Neural cell (in vitro differentiated cells): Measurements from ENCODE around the gene AS3MT. TPM values are rescaled to one million over a fixed set of nuclear protein-coding genes. Genes with fewer than 3 reads are reported as not detected.

Source experiments
- H2AFZ ChIP-seq: fragments of 200-600, 300-800 bp; sonication (generic), shearing (Covaris generic); 2 replicates; pipeline ENCODE4 v1.6.0; 2014; ENCODE audit warnings: low read depth, mild to moderate bottlenecking, antibody characterized with exemption, low read length, moderate library complexity
- H3F3A ChIP-seq: fragments of 200-600 bp; shearing (Covaris generic); 2 replicates; pipeline ENCODE4 v1.6.1; 2016; ENCODE audit warnings: mild to moderate bottlenecking, moderate library complexity, mixed read lengths, antibody characterized with exemption, low read length; ENCODE audit not compliant: insufficient read depth, poor library complexity, severe bottlenecking
- H3K27ac ChIP-seq: fragments of 200-600, 300-800 bp; sonication (generic), shearing (Covaris generic); 2 replicates; pipeline ENCODE4 v1.5.1; 2014; ENCODE audit warnings: mild to moderate bottlenecking, low read length, moderate library complexity
- H3K27me3 ChIP-seq: fragments of 300-800, 200-600 bp; sonication (generic), shearing (Covaris generic); 2 replicates; pipeline ENCODE4 v1.6.0; 2014; ENCODE audit warnings: mild to moderate bottlenecking, low read depth, low read length, moderate library complexity; ENCODE audit not compliant: insufficient read depth
- H3K36me3 ChIP-seq: fragments of 300-800, 200-600 bp; sonication (generic), shearing (Covaris generic); 2 replicates; pipeline ENCODE4 v1.5.1; 2014; ENCODE audit warnings: mild to moderate bottlenecking, antibody characterized with exemption, low read length, moderate library complexity; ENCODE audit not compliant: insufficient read depth
- H3K4me2 ChIP-seq: fragments of 300-800, 200-600 bp; sonication (generic), shearing (Covaris generic); 2 replicates; pipeline ENCODE4 v1.6.0; 2014; ENCODE audit warnings: mild to moderate bottlenecking, low read length
- H3K4me3 ChIP-seq: fragments of 300-800, 200-600 bp; sonication (generic), shearing (Covaris generic); 2 replicates; pipeline ENCODE4 v1.5.1; 2014; ENCODE audit warnings: mild to moderate bottlenecking, low read length, moderate library complexity
- H3K79me2 ChIP-seq: fragments of 200-600 bp; shearing (Covaris generic); replicated peaks from 2 replicates; pipeline ENCODE4 v1.6.0; 2014; ENCODE audit warnings: mild to moderate bottlenecking, low read length, moderate library complexity; ENCODE audit not compliant: insufficient read depth
- H3K9ac ChIP-seq: fragments of 300-800, 200-600 bp; sonication (generic), shearing (Covaris generic); 2 replicates; pipeline ENCODE4 v1.6.1; 2016; ENCODE audit warnings: mild to moderate bottlenecking, low read length, mixed read lengths
- H3K9me2 ChIP-seq: fragments of 200-600 bp; shearing (Covaris generic); 2 replicates; pipeline ENCODE4 v1.6.1; 2016; ENCODE audit warnings: mild to moderate bottlenecking, low read length, mixed read lengths; ENCODE audit not compliant: insufficient read depth
- H3K9me3 ChIP-seq: fragments of 200-600, 300-800 bp; sonication (generic), shearing (Covaris generic); 2 replicates; pipeline ENCODE4 v1.6.1; 2016; ENCODE audit warnings: mild to moderate bottlenecking, mixed run types, low read length, moderate library complexity, mixed read lengths
- H4K20me1 ChIP-seq: fragments of 200-600 bp; shearing (Covaris generic); 2 replicates; pipeline ENCODE4 v1.6.1; 2016; ENCODE audit warnings: mild to moderate bottlenecking, mixed run types; ENCODE audit not compliant: insufficient read depth
- EP300 ChIP-seq: fragments of 450-650 bp; conservative IDR thresholded peaks from 2 replicates; pipeline ENCODE4 v1.6.1; 2014; ENCODE audit warnings: antibody characterized with exemption, mild to moderate bottlenecking, moderate library complexity; ENCODE audit not compliant: poor library complexity, severe bottlenecking
- EZH2 ChIP-seq: fragments of 200-600, 300-800 bp; shearing (Covaris generic), sonication (generic); IDR thresholded peaks from 2 replicates; pipeline ENCODE4 v1.6.1; 2014; ENCODE audit warnings: antibody characterized with exemption, low read length, borderline replicate concordance, mild to moderate bottlenecking; ENCODE audit not compliant: insufficient read depth, poor library complexity, severe bottlenecking
- MXI1 ChIP-seq: fragments of 450-650 bp; conservative IDR thresholded peaks from 2 replicates; pipeline ENCODE4 v1.6.1; 2014; ENCODE audit warnings: antibody characterized with exemption, mild to moderate bottlenecking; ENCODE audit not compliant: poor library complexity, severe bottlenecking
- POLR2AphosphoS5 ChIP-seq: IDR thresholded peaks from 2 replicates; pipeline ENCODE4 v1.6.1; 2012
- RAD21 ChIP-seq: fragments of 450-650 bp; conservative IDR thresholded peaks from 2 replicates; pipeline ENCODE4 v1.6.1; 2014; ENCODE audit warnings: antibody characterized with exemption, mild to moderate bottlenecking, moderate library complexity
- SMC3 ChIP-seq: fragments of 450-650 bp; conservative IDR thresholded peaks from 2 replicates; pipeline ENCODE4 v1.6.1; 2014; ENCODE audit warnings: antibody characterized with exemption, mild to moderate bottlenecking, moderate library complexity; ENCODE audit not compliant: poor library complexity
- TAF1 ChIP-seq: IDR thresholded peaks from 2 replicates; pipeline ENCODE4 v1.6.1; 2012; ENCODE audit warnings: low read depth
- polyA plus RNA-seq: library from polyadenylated mRNA; depleted of rRNA; stranded (reverse); fragments of >200 nt; gene quantifications from 2 replicates; pipeline ENCODE4 v1.2.3, GENCODE V29; 2014
- TF ChIP-seq, protein P1 (sequence below): IDR thresholded peaks from 2 replicates; pipeline ENCODE4 v1.6.1; 2012; ENCODE audit warnings: borderline replicate concordance
- TF ChIP-seq, protein P2 (sequence below): fragments of 450-650 bp; IDR thresholded peaks from 2 replicates; pipeline ENCODE4 v1.5.1; 2014; ENCODE audit warnings: antibody characterized with exemption, mild to moderate bottlenecking, moderate library complexity; ENCODE audit not compliant: poor library complexity, severe bottlenecking

Gene AS3MT
- polyA plus RNA-seq, 1 donor from 2014 or later = 17.6 TPM

DNA sequence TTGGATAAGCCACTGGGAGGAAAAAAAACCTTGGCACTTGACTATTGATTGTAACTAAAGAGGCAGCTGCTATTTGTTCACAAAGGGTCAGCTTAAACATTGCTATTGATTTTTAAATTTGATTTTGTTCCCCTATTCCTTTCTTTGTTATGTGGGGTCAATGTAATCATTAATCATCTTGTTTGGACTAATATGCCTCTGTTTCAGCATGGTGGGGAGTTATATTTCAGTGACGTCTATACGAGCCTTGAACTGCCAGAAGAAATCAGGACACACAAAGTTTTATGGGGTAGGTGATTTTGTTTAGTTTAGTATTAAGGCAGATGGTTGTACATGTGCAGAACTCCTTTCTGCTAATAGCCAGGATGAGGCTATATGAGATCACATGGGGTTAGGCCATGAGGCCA, 7.5 kb downstream of the AS3MT start:
- Histone ChIP-seq H3K4me3 (no peak overlapping the region), H3K27me3 (no peaks in the 10 kb centered on the region), H3K9me2 (no peaks in the 10 kb centered on the region), H3K79me2 (no peaks in the 10 kb centered on the region), H3K9me3 (no peaks in the 10 kb centered on the region), H3K27ac (no peak overlapping the region), H3K36me3 (no peaks in the 10 kb centered on the region), H3K4me2 (no peak overlapping the region), H3F3A (no peaks in the 10 kb centered on the region), H3K9ac (no peak overlapping the region), H4K20me1 (no peaks in the 10 kb centered on the region), H2AFZ (no peak overlapping the region)
- TF ChIP-seq EP300 (no peak), POLR2AphosphoS5 (no peak), RAD21 (no peak), TAF1 (no peak), EZH2 (no peak), SMC3 (no peak), MXI1 (no peak)
- TF ChIP-seq, protein P1, sequence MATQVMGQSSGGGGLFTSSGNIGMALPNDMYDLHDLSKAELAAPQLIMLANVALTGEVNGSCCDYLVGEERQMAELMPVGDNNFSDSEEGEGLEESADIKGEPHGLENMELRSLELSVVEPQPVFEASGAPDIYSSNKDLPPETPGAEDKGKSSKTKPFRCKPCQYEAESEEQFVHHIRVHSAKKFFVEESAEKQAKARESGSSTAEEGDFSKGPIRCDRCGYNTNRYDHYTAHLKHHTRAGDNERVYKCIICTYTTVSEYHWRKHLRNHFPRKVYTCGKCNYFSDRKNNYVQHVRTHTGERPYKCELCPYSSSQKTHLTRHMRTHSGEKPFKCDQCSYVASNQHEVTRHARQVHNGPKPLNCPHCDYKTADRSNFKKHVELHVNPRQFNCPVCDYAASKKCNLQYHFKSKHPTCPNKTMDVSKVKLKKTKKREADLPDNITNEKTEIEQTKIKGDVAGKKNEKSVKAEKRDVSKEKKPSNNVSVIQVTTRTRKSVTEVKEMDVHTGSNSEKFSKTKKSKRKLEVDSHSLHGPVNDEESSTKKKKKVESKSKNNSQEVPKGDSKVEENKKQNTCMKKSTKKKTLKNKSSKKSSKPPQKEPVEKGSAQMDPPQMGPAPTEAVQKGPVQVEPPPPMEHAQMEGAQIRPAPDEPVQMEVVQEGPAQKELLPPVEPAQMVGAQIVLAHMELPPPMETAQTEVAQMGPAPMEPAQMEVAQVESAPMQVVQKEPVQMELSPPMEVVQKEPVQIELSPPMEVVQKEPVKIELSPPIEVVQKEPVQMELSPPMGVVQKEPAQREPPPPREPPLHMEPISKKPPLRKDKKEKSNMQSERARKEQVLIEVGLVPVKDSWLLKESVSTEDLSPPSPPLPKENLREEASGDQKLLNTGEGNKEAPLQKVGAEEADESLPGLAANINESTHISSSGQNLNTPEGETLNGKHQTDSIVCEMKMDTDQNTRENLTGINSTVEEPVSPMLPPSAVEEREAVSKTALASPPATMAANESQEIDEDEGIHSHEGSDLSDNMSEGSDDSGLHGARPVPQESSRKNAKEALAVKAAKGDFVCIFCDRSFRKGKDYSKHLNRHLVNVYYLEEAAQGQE = no peak
- TF ChIP-seq, protein P2, sequence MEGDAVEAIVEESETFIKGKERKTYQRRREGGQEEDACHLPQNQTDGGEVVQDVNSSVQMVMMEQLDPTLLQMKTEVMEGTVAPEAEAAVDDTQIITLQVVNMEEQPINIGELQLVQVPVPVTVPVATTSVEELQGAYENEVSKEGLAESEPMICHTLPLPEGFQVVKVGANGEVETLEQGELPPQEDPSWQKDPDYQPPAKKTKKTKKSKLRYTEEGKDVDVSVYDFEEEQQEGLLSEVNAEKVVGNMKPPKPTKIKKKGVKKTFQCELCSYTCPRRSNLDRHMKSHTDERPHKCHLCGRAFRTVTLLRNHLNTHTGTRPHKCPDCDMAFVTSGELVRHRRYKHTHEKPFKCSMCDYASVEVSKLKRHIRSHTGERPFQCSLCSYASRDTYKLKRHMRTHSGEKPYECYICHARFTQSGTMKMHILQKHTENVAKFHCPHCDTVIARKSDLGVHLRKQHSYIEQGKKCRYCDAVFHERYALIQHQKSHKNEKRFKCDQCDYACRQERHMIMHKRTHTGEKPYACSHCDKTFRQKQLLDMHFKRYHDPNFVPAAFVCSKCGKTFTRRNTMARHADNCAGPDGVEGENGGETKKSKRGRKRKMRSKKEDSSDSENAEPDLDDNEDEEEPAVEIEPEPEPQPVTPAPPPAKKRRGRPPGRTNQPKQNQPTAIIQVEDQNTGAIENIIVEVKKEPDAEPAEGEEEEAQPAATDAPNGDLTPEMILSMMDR = no peak

DNA sequence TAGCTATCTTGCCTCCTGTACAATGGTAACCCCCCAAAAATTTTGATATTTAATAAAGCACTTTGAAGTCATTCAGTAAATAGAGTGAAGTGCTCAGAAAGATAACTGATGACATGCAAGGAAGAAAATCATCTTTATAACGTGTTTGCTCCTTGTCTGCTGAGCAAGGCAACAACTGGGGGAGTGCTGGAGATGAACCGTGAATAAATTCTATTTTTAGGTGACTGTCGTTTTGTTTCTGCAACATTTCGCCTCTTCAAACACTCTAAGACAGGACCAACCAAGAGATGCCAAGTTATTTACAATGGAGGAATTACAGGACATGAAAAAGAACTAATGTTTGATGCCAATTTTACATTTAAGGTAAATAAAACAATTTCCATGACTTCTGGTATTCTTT, 9.4 kb downstream of the AS3MT start:
- no peaks in the 10 kb centered on the region for H3K27me3 ChIP-seq
- no peaks in the 10 kb centered on the region for H4K20me1 ChIP-seq
- no peak overlapping the region for H3K4me2 ChIP-seq
- no peak overlapping the region for H3K9ac ChIP-seq
- TF ChIP-seq, protein P1 = no peak
- no peak for TF ChIP-seq TAF1
- no peak for TF ChIP-seq EP300
- no peak for TF ChIP-seq MXI1
- no peak for TF ChIP-seq EZH2
- TF ChIP-seq SMC3 = no peak
- TF ChIP-seq POLR2AphosphoS5 = no peak
- TF ChIP-seq, protein P2 = no peak
- no peak for TF ChIP-seq RAD21
- H3K79me2 ChIP-seq = no peaks in the 10 kb centered on the region
- H3F3A ChIP-seq = no peaks in the 10 kb centered on the region
- H3K9me3 ChIP-seq = no peaks in the 10 kb centered on the region
- H3K4me3 ChIP-seq = no peak overlapping the region
- no peak overlapping the region for H2AFZ ChIP-seq
- H3K36me3 ChIP-seq = no peaks in the 10 kb centered on the region
- no peak overlapping the region for H3K27ac ChIP-seq
- H3K9me2 ChIP-seq = no peaks in the 10 kb centered on the region
